CD4-positive, alpha-beta T cell treated with Interleukin-17A for 4 hours (primary cell): ENCODE measurements around the gene PPM1J.
"Not testable (repeated sequence)": the region's sequence is repeated elsewhere in the genome, so short reads cannot be mapped to it uniquely, and the experiment has no call there.

Source experiments
- DNase-seq: peaks from one replicate; pipeline ENCODE4 v3.0.0-alpha.2; 2020; ENCODE audit warnings: mixed read lengths

PPM1J gene

DNA sequence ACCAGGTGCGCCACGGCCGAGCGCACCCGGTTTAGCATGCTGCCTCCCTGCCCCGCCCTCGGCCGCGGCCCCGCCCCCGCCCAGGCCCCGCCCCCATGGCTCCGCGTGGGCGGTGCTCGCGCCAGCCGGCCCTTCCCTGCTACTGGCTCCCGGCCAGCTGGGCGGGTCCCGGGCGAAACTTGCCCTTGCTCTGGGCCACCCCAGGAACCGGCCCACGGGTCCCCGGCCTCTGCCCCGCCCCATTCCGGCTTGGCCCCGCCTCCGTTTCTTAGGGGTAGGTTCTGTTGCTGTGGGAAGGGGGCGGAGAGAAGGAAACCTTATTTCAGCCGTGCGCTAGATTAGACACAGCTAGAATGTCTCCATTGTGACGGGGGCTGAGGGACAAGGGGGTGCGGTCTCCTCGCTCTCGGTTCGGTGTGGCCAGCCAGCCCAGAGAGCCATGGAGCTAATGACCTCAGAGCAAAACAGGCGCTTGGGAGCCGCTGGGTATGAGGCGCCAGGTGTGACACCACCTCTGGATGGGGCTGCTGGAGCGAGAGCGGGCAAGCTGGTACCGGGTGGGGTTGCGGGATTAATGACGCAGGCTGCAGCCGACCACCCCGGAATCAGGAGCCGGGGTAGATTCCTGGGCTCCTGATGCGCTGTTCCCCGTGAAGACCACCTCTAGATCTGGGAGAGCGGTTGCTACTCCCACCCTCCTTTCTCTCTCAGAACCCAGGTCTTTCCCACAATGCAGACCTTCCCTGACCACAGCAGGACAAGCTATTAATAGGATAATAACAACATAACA is at the start of gene PPM1J:
Gene PPM1J (minus strand): TSS at position 69 of the 790 bp plus-strand sequence. CDS start 31 bp downstream, at position 38.
- peak; percentile 99 for DNase-seq

DNA sequence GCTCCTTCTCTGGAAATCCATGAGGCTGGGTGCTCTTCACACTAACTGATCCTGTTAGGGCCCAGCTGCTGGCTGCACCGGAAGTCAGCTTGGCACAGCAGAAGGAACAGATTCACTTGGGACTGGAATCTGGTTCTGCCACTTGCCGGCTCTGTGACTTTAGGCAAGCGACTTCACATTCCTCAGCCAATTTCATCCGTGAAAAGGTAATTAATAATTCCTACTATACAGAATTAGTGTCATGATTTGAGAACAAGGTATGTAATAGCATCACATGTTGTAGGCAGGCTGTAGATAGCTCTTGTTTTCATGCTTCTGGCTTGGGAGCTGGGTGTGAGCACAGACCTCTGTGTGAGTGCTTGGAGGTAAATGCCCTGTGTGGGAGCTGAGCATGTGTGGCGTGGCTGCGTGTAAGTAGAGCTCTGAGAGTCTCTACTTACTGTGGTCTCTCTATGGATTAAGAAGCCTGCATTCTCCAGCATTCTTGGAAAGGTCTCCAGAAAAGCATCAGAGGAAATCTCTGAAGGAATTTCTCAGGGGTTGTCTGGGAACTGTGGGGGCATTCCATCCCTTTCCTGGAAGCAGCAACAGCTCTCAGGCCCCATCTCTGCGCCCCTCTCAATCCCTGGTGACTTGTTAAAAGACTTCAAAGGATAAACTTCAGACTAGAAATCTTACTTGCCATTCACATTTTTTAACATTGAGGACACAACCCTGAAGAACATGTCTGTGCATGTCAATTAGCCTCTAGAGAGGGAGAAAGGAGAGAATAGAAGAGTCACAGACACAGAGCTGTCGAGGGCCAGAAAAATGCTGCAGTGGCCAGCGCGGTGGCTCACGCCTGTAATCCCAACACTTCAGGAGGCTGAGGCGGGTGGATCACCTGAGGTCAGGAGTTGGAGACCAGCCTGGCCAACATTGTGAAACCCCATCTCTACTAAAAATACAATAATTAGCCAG is 47.7 kb upstream of the PPM1J start:
- no peak for DNase-seq

DNA sequence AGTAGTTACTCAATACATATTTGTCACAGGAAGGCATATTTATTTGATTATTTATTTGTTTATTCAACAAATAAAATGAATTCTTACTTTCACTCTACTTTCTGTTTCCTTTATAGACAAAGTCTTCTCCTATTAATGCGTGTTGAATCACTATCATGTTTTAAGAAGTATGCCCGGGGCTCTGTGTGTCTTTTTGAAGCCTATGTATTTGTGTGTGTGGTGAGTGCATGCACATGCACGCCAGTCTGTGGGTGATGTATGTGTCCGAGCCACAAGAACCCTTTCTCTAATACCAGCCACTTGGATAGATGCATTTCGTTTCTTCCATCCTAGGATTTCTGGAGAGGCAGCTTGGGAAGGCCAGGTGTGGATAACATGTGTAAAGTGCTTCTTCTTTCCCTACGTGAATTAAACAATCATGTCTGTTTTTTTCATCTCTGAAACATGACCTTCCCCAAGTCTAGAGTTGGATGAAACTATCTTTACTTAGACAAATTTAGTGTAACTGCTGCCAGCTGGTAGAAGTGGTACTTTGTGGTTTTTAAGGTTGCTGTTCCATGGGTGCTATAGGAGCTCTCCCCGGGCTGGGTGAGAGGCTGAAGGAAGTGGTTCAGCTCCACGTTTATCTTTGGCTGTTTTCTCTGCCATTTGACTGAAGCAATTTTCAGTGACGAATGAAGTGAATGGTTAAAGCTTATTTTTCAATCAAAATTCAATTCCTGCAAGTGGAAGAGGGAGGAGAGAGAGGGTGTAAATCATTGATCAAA is 46.8 kb upstream of the PPM1J start:
- DNase-seq = no peak

DNA sequence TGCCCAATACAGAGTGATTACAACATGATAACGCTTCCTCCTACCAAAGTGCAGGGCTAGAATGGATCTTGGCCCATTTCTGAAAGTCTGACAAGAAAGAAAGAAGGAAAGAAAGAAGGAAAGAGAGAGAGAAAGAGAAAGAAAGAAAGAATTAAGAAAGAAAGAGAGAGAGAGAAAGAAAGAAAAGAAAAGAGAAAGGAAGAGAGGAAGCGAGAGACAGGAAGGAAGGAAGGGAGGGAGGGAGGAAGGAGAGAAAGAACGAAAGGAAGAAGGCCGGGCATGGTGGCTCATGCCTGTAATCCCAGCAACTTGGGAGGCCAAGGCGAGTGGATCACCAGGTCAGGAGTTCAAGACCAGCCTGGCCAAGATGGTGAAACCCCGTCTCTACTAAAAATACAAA is 44.1 kb upstream of the PPM1J start:
- DNase-seq = no peak

- no peak for DNase-seq
Measured at GRCh38 chr1:112754116-112754628, 39.0 kb upstream of the PPM1J start.

DNA sequence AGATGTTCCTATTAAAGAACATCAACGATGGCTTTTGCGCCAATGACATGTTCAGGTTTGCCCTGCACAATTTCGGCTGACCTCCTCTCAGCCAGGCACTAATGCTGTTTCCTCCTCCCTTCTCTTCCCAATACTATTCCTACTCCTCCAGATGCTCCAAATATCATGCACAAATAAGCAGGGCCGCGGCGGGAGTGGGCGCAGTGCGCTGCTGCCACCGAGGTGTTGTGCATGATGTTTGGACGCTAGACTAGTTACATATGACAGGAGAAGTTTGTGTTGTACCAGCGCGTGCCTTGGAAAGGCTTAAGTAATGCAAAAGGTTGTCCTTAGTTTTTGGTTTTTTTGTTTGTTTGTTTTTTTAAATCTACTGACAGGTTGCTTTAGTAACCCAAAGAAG is 33.3 kb upstream of the PPM1J start:
- no peak for DNase-seq

DNA sequence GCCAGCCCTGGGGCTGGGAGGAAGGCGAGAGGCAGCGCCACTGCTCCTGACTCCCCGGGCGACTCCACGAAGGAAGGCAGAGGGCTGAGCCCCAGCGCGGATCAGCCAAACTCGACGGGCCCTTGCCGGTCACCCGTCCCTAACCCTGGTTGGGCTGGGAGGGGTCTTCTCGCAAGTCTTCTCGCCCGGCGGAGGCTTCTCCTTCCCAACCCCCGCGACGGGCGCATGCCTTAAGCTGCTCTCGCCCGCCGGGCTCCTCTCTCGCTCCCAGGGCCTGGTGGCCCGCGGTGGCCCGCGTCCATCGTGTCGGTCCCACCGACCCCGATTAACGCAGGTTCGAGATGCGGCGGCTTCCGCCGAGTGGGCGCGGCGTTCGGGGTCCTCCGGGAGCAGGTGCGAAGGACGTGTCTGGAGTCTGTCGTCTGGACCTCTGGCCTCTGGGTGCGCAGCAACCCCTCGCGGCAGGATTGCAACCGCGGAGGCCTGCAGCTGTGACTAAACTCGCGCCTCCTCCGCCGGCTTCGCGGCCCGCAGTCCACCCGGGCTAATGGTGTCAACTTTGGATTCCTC is 29.0 kb upstream of the PPM1J start:
- DNase-seq = peak; percentile 6

GRCh38 chr1:112743174-112744008 is 28.3 kb upstream of the PPM1J start:
- no peak for DNase-seq

DNA sequence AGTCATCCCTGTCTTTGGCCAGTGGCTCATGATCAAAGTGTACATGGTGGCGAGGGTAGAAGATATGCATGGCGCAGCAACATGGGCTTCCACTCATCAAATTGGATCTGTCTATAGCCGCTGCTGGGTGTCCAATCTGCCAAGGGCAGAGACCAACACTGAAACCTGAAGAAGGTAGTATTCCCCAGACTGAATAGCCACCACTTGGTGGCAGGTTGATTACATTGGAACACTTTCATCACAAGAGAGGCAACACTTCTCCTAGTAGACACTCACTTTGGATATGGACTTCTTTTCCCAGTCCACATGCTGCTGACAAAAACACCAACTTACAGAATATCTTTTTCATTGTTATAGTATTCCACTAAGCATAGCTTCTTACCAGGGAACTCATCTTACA is 22.4 kb upstream of the PPM1J start:
- no peak for DNase-seq

DNA sequence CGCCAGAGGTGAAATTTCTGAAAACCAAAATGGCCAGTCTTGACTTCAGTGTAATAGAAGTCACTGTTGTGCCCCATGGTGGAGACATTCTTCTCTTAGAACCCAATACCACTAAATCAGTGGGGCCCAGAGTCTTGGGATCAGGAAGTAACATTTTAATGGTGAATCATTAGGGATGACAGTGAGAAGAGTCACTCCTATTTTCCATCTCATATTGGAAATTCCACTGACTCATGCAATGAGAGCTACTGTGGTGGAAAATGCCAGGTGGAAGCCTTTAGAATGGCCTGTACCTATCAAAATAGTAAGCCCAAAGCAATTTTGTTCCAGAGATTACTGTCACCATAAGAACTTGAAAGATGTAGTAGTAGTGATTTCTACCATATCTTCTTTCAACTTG is 20.6 kb upstream of the PPM1J start:
- DNase-seq = no peak

- no peak for DNase-seq
Measured at GRCh38 chr1:112731451-112731850, 16.3 kb upstream of the PPM1J start.

DNA sequence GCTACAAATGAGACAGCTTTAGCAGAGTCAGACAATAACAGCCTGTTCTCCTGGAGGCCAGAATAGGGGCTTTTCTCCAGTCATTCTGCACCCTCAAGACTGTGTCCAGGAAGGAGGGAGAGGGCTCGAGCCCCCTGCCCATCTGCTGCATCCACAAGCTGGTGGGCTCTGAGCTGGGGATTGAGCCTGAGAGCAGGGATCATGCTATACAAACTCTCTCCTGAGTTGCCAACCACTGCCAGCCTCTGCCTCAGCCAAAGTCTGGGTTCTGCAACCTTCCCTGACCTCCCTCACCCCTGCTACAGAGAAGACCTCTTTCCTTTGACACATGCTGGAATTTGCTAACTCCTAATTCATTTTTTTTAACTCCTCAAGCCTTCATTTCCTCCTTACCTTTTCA is 14.8 kb upstream of the PPM1J start:
- no peak for DNase-seq

DNA sequence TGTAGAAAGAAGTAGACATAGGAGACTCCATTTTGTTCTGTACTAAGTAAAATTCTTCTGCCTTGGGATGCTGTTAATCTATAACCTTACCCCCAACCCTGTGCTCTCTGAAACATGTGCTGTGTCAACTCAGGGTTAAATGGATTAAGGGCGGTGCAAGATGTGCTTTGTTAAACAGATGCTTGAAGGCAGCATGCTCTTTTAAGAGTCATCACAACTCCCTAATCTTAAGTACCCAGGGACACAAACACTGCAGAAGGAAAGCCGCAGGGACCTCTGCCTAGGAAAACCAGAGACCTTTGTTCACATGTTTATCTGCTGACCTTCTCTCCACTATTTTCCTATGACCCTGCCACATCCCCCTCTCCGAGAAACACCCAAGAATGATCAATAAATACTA is 13.9 kb upstream of the PPM1J start:
- not testable (repeated sequence) for DNase-seq

GRCh38 chr1:112728306-112728971 is 13.3 kb upstream of the PPM1J start:
- DNase-seq = not testable (repeated sequence)

DNA sequence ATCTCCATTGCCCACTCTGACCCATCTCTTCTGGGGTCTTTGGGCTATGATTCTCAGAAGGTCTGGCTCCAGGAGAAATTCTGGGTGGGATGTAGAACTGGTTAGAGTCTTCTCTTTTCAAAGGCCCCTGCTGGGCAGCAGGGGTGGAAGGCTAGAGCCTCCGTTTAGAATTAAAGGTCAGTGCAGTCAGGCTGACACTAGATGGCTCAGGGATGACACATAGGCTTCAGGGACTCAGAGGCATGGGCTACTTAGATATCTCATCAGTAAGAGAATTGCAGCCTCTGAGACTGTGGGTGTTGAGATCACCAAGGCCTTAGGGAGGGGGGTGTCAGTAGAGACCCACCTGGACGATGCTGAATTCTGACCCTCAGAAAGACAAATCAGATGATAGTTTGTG is 12.6 kb upstream of the PPM1J start:
- DNase-seq = no peak

- DNase-seq = not testable (repeated sequence)
Measured at GRCh38 chr1:112724240-112724639, 9.1 kb upstream of the PPM1J start.

- no peak for DNase-seq
Measured at GRCh38 chr1:112723511-112723839, 8.3 kb upstream of the PPM1J start.

DNA sequence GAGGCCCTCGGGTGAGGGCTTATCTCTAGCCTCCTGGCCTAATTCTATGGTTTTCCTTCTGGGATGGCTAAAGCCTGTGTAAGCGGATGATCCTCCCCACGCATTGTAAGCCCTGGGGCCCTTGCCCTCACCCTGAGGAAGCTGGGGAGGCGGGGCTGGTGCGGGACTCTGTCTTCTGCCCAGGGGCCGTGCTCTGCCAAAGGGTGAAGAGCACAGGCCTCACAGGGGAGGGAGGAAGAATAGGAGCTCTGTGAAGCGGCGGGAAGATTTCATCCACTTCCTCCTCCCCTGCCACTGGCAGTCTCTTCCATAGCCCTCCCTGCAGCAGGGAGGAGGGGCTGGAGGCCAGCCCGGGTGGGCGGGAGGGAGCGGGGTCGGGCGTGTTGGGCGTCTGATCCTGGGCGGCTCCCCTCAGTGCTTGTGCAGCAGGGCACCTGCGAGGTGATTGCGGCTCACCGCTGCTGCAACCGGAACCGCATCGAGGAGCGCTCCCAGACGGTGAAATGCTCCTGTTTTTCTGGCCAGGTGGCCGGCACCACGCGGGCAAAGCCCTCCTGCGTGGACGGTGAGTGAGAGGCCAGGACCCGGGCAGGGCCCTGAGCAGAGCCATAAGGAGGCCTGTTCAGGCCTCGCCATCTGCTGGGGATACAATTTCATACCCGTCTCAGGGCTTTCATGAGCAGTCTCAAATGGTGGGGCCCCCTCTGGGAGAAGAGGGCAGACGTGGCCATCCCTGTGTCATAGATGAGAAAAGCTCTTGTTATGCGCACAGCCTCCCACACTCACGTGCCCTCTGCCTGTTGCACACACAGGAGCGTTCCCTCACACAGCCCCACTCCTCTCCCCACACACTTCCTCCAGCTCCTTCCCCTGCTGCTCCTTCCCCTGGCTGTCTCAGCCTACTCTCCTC is 7.7 kb upstream of the PPM1J start:
- no peak for DNase-seq

DNA sequence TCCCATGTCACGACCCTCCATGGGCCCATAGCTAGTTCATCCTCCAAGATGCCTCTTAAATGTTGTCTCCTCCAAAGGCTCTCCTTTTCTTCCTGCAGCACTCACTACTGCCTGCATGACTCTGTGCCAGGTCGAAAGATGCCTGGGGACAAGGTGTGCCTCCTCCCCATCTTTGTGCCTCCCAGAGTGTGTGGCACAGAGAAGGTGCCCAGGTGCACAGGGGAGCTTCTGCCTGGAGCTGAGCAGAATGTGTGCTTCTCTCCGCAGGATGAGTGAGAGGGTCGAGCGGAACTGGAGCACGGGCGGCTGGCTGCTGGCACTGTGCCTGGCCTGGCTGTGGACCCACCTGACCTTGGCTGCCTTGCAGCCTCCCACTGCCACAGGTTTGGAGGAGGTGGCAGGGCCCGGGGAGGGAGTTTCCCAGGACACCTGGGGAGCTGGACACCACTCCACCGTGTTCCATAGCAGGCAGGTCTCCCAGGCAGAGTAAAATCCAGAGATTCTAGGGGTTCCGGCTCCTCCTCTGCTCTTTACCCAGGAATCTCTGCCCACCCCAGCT is 6.9 kb upstream of the PPM1J start:
- DNase-seq = no peak

DNA sequence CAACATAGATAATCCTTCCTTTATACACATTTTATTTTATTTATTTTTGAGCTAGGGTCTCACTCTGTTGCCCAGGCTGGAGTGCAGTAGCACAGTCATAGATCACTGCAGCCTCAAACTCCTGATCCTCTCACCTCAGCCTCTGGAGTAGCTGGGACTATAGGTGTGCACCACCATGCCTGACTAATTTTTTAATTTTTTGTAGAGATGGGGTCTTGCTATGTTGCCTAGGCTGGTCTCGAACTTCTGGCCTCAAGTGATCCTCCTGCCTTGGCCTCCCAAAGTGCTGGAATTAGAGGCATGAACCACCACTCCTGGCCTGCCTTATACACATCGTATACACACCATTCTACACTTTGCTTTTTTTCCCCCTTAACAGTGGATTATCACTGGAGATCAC is 6.2 kb upstream of the PPM1J start:
- not testable (repeated sequence) for DNase-seq
